ENCODE results near the gene PNPLA2.
A peak's percentile ranks its signal among the peaks of the same experiment; 100 is the strongest.

PNPLA2 gene

GRCh38 chr11:794013-794765, 24.5 kb upstream of the PNPLA2 start:
- Histone ChIP-seq H3K4me3 (ENCODE audit: insufficient read depth, low read depth, low read length) (no peak overlapping the region), H3K27ac (ENCODE audit: insufficient read depth, low read depth, low read length, poor library complexity, severe bottlenecking) (no peak overlapping the region), H3K9me3 (ENCODE audit: control insufficient read depth, low read length) (no peaks in the 10 kb centered on the region), H3K27me3 (ENCODE audit: control insufficient read depth, insufficient read depth, low read length, poor library complexity, severe bottlenecking) (no peaks in the 10 kb centered on the region), H3K36me3 (ENCODE audit: control insufficient read depth, insufficient read depth, low read length) (peaks cover 15% of the 10 kb centered on the region), H3K4me1 (ENCODE audit: control insufficient read depth, insufficient read depth, low read length) (peaks cover 25% of the 10 kb centered on the region)
- WGBS, 2 experiments, result 94 to 96% methylated on average over 31 of the region's 31 CpGs

DNA sequence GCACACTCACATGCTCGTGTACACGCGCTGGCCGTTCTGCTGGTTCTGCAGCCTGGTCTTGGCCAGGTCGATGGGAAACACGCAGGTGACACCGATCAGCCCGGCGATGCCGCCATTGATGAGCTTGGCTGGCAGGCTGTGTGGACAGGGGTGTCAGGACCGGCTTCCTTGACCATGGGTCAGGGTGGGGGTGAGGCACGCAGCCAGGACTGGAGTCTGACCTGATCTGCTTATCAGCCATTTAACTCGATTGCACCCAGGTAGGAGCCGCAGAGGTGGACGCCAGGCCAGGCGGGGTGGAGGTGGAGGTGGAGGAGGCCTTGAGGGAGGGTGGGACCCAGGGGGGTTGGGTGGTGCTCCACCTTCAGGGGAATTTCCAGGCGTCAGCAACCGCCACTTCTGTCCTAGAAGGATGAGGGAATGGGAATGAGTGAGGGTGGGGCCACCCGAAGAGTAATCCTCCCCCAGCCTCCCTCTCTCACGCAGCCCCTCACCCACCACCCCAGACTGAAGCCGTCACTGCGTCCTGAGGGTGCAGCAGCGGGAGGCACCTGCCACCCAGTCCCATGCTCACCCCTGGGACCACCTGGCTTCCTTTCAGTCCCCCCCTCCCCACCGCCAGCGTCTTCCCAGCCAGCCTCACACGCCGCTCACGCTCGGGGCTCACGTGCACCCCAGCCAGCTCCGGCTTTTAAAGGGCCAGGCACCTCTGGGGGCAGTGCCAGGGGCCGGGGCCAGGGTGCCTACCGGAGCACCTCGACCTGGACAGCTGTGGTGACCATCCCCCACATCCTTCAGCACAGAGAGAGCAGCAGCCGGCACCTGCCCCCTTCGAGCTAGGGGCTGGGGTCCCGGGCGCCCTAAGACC, 23.7 kb upstream of the PNPLA2 start:
- no peak overlapping the region for H3K27ac ChIP-seq (ENCODE audit: insufficient read depth, low read depth, low read length, poor library complexity, severe bottlenecking)
- H3K36me3 ChIP-seq (ENCODE audit: control insufficient read depth, insufficient read depth, low read length), result peaks cover 15% of the 10 kb centered on the region
- H3K4me3 ChIP-seq (ENCODE audit: insufficient read depth, low read depth, low read length), result no peak overlapping the region
- H3K27me3 ChIP-seq (ENCODE audit: control insufficient read depth, insufficient read depth, low read length, poor library complexity, severe bottlenecking), result no peaks in the 10 kb centered on the region
- WGBS, 2 experiments, result 88 to 90% methylated on average over 38 of the region's 38 CpGs
- H3K9me3 ChIP-seq (ENCODE audit: control insufficient read depth, low read length), result no peaks in the 10 kb centered on the region
- H3K4me1 ChIP-seq (ENCODE audit: control insufficient read depth, insufficient read depth, low read length), result peaks cover 25% of the 10 kb centered on the region

GRCh38 chr11:795634-796564, 22.8 kb upstream of the PNPLA2 start:
- Histone ChIP-seq H3K4me1 (ENCODE audit: control insufficient read depth, insufficient read depth, low read length) (peaks cover 18% of the 10 kb centered on the region), H3K9me3 (ENCODE audit: control insufficient read depth, low read length) (no peaks in the 10 kb centered on the region), H3K27me3 (ENCODE audit: control insufficient read depth, insufficient read depth, low read length, poor library complexity, severe bottlenecking) (no peaks in the 10 kb centered on the region), H3K4me3 (ENCODE audit: insufficient read depth, low read depth, low read length) (no peak overlapping the region), H3K36me3 (ENCODE audit: control insufficient read depth, insufficient read depth, low read length) (peaks cover 15% of the 10 kb centered on the region), H3K27ac (ENCODE audit: insufficient read depth, low read depth, low read length, poor library complexity, severe bottlenecking) (no peak overlapping the region)
- WGBS, 2 experiments, result 51 to 62% methylated on average over 24 to 26 of the region's 26 CpGs

DNA sequence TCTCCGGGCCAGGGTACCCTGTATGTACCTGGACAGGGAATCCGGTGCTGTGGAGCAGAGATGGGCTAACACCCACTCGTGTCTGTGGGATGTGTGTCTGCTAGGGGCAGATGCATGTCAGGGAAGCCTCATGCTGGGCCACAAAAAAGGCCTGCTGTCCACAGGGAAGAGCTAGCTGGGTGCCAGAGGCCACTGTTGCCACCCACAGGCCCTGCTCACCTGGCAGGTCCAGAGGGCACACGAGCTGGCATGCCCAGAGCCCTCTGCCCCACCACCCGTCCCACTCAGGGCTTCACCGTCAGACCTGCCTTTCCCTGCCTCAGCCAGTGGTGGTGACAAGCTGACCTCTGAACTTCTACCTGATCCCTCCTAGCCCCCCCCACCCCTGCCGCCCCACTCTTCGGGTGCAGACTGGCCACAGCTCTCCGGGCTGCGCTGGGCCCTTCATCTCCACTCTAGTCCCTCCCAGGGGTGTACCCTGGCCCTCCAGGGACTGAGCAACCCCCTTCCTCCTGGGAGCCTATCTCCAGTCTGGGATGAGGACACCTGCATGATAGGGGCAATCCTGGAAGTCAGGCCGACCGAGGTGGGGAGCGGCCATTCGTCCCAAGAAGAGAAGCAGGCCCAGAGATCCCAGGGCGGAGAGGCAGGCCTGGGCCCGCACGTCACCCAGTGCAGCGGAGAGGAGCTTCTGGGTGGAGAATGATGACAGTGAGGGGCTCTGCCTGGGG, 22.0 kb upstream of the PNPLA2 start:
- 49 to 50% methylated on average over 18 of the region's 18 CpGs for WGBS, 2 experiments
- peak overlapping the region; percentile 72 for H3K4me3 ChIP-seq (ENCODE audit: insufficient read depth, low read depth, low read length)
- H3K4me1 ChIP-seq (ENCODE audit: control insufficient read depth, insufficient read depth, low read length), result peaks cover 14% of the 10 kb centered on the region
- no peaks in the 10 kb centered on the region for H3K27me3 ChIP-seq (ENCODE audit: control insufficient read depth, insufficient read depth, low read length, poor library complexity, severe bottlenecking)
- no peaks in the 10 kb centered on the region for H3K9me3 ChIP-seq (ENCODE audit: control insufficient read depth, low read length)
- peaks cover 17% of the 10 kb centered on the region for H3K36me3 ChIP-seq (ENCODE audit: control insufficient read depth, insufficient read depth, low read length)
- no peak overlapping the region for H3K27ac ChIP-seq (ENCODE audit: insufficient read depth, low read depth, low read length, poor library complexity, severe bottlenecking)

GRCh38 chr11:797296-798092, 21.2 kb upstream of the PNPLA2 start:
- no peaks in the 10 kb centered on the region for H3K27me3 ChIP-seq (ENCODE audit: control insufficient read depth, insufficient read depth, low read length, poor library complexity, severe bottlenecking)
- peaks cover 15% of the 10 kb centered on the region for H3K36me3 ChIP-seq (ENCODE audit: control insufficient read depth, insufficient read depth, low read length)
- 0% methylated on average over 57 of the region's 57 CpGs for WGBS, 2 experiments
- H3K4me3 ChIP-seq (ENCODE audit: insufficient read depth, low read depth, low read length), result peak overlapping the region; percentile 72
- no peaks in the 10 kb centered on the region for H3K9me3 ChIP-seq (ENCODE audit: control insufficient read depth, low read length)
- peaks cover 14% of the 10 kb centered on the region for H3K4me1 ChIP-seq (ENCODE audit: control insufficient read depth, insufficient read depth, low read length)
- peak overlapping the region; percentile 52 for H3K27ac ChIP-seq (ENCODE audit: insufficient read depth, low read depth, low read length, poor library complexity, severe bottlenecking)

- Histone ChIP-seq H3K4me3 (ENCODE audit: insufficient read depth, low read depth, low read length) (peak within 1 kb of the TSS; percentile 72), H3K27me3 (ENCODE audit: control insufficient read depth, insufficient read depth, low read length, poor library complexity, severe bottlenecking) (no peaks in the 10 kb centered on the region), H3K27ac (ENCODE audit: insufficient read depth, low read depth, low read length, poor library complexity, severe bottlenecking) (peak within 1 kb of the TSS; percentile 52), H3K9me3 (ENCODE audit: control insufficient read depth, low read length) (no peaks in the 10 kb centered on the region), H3K36me3 (ENCODE audit: control insufficient read depth, insufficient read depth, low read length) (peaks cover 8% of the 10 kb centered on the region), H3K4me1 (ENCODE audit: control insufficient read depth, insufficient read depth, low read length) (peaks cover 14% of the 10 kb centered on the region)
- 9 to 10% methylated on average over 69 of the region's 69 CpGs for WGBS, 2 experiments
Measured at GRCh38 chr11:798093-798713, 20.5 kb upstream of the PNPLA2 start, which contains the start of gene SLC25A22. Gene SLC25A22, minus strand, starts transcription at chr11:798281. Its CDS starts 3,275 bp downstream, at chr11:795006.

DNA sequence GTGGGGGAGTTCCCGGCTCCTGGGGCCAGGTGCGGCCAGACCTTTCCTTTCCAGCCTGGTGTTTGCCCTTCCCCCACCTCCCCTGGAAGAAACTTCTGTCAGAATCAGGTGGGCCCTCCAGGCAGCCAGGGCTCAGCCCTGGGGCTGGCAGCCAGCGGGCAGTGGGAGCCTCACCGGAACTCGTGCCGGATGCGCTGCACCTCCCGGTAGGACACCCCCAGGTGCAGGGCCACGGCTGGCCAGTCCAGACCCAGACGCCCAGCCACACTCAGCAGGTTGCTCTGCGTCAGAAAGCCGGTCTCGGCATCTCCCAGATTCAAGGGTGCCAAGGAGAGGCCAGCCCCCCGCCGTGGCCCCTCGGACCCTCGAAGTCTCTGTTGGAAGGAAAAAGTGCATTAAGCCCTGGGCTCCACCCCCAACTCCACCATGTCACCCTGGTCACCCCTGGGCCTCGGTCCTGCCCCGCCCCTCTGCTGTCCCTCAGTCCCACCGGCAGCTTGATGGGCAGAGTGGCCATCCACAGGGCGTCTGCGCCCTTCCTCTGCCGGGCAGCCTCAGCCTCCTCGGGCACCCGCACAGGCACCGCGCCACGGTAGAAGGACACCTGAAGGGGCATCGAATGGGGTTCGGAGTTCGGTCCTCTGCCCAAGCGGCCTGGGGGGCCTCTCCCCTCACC, 18.9 kb upstream of the PNPLA2 start:
- WGBS, 2 experiments, result 94 to 95% methylated on average over 32 of the region's 32 CpGs

GRCh38 chr11:800473-800872, 18.2 kb upstream of the PNPLA2 start:
- Histone ChIP-seq H3K4me1 (ENCODE audit: control insufficient read depth, insufficient read depth, low read length) (peaks cover 20% of the 10 kb centered on the region), H3K36me3 (ENCODE audit: control insufficient read depth, insufficient read depth, low read length) (peaks cover 8% of the 10 kb centered on the region), H3K4me3 (ENCODE audit: insufficient read depth, low read depth, low read length) (no peak overlapping the region), H3K9me3 (ENCODE audit: control insufficient read depth, low read length) (no peaks in the 10 kb centered on the region), H3K27me3 (ENCODE audit: control insufficient read depth, insufficient read depth, low read length, poor library complexity, severe bottlenecking) (no peaks in the 10 kb centered on the region), H3K27ac (ENCODE audit: insufficient read depth, low read depth, low read length, poor library complexity, severe bottlenecking) (no peak overlapping the region)
- WGBS, 2 experiments, result 96% methylated on average over 30 of the region's 30 CpGs

More for the DNA sequence above, 18.9 kb upstream of the PNPLA2 start:
- Histone ChIP-seq H3K4me1 (ENCODE audit: control insufficient read depth, insufficient read depth, low read length) (peaks cover 21% of the 10 kb centered on the region), H3K36me3 (ENCODE audit: control insufficient read depth, insufficient read depth, low read length) (peaks cover 8% of the 10 kb centered on the region), H3K9me3 (ENCODE audit: control insufficient read depth, low read length) (no peaks in the 10 kb centered on the region), H3K27me3 (ENCODE audit: control insufficient read depth, insufficient read depth, low read length, poor library complexity, severe bottlenecking) (no peaks in the 10 kb centered on the region), H3K27ac (ENCODE audit: insufficient read depth, low read depth, low read length, poor library complexity, severe bottlenecking) (no peak overlapping the region), H3K4me3 (ENCODE audit: insufficient read depth, low read depth, low read length) (no peak overlapping the region)

Data from ectodermal cell (in vitro differentiated cells).